Measurements from ENCODE around the gene IFITM5. TPM values are rescaled to one million over a fixed set of nuclear protein-coding genes. Genes with fewer than 3 reads are reported as not detected.

IFITM5 gene
- total RNA-seq, 1 experiment from 2014 or later = not detected

Other genes starting within 250 kb of the IFITM5 start
- not detected in 2 replicates for gene SCGB1C1, start 106.4 kb downstream of the IFITM5 start, total RNA-seq (2014; rRNA removed; shearing (Covaris generic))
- 20.8 and 22.6 TPM in 2 replicates for gene BET1L, start 92.1 kb downstream of the IFITM5 start, total RNA-seq (2014; rRNA removed; shearing (Covaris generic))
- 98.3 and 106 TPM in 2 replicates for gene RIC8A, start 91.8 kb downstream of the IFITM5 start, total RNA-seq (2014; rRNA removed; shearing (Covaris generic))
- 11.0 and 17.2 TPM in 2 replicates for gene SIRT3, start 63.2 kb downstream of the IFITM5 start, total RNA-seq (2014; rRNA removed; shearing (Covaris generic))
- gene PSMD13, start 62.5 kb downstream of the IFITM5 start, total RNA-seq (2014; rRNA removed; shearing (Covaris generic)) = 127 and 131 TPM in 2 replicates
- gene NLRP6, start 21.1 kb downstream of the IFITM5 start, total RNA-seq (2014; rRNA removed; shearing (Covaris generic)) = not detected in 2 replicates
- gene PGGHG, start 10.4 kb downstream of the IFITM5 start, total RNA-seq (2014; rRNA removed; shearing (Covaris generic)) = 4.7 and 8.5 TPM in 2 replicates
- 38.4 and 40.0 TPM in 2 replicates for gene IFITM2, start 8.3 kb upstream of the IFITM5 start, total RNA-seq (2014; rRNA removed; shearing (Covaris generic))
- 4.9 and 7.4 TPM in 2 replicates for gene IFITM1, start 14.5 kb upstream of the IFITM5 start, total RNA-seq (2014; rRNA removed; shearing (Covaris generic))
- gene IFITM3, start 21.3 kb upstream of the IFITM5 start, total RNA-seq (2014; rRNA removed; shearing (Covaris generic)) = 100 and 101 TPM in 2 replicates
- gene B4GALNT4, start 70.0 kb upstream of the IFITM5 start, total RNA-seq (2014; rRNA removed; shearing (Covaris generic)) = 0.08 TPM in 1 of 2 replicates, not detected in the other
- gene PKP3, start 94.7 kb upstream of the IFITM5 start, total RNA-seq (2014; rRNA removed; shearing (Covaris generic)) = 0.18 TPM in 1 of 2 replicates, not detected in the other
- not detected in 2 replicates for gene SIGIRR, start 115.5 kb upstream of the IFITM5 start, total RNA-seq (2014; rRNA removed; shearing (Covaris generic))
- 0.61 and 0.73 TPM in 2 replicates for gene ANO9, start 142.5 kb upstream of the IFITM5 start, total RNA-seq (2014; rRNA removed; shearing (Covaris generic))
- gene PTDSS2, start 150.8 kb upstream of the IFITM5 start, total RNA-seq (2014; rRNA removed; shearing (Covaris generic)) = 30.9 and 34.4 TPM in 2 replicates
- 82.4 and 84.7 TPM in 2 replicates for gene RNH1, start 207.7 kb upstream of the IFITM5 start, total RNA-seq (2014; rRNA removed; shearing (Covaris generic))
- gene HRAS, start 236.1 kb upstream of the IFITM5 start, total RNA-seq (2014; rRNA removed; shearing (Covaris generic)) = 75.7 and 80.1 TPM in 2 replicates
- gene LRRC56, start 238.0 kb upstream of the IFITM5 start, total RNA-seq (2014; rRNA removed; shearing (Covaris generic)) = 0.08 and 0.20 TPM in 2 replicates

All from SJCRH30 (cell line).